HG03460 (cell line): Measurements from ENCODE around the gene DGKB.
"Not testable (repeated sequence)": the region's sequence is repeated elsewhere in the genome, so short reads cannot be mapped to it uniquely, and the experiment has no call there.

Experiments
- ATAC-seq: cut with Tn5 transposase; IDR thresholded peaks from one replicate; pipeline ENCODE4 v1.9.1; 2021; ENCODE audit not compliant: unreplicated experiment

Gene DGKB

GRCh38 chr7:14332155-14332554 lies 570.4 kb downstream of the DGKB start:
- ATAC-seq, result no peak

DNA sequence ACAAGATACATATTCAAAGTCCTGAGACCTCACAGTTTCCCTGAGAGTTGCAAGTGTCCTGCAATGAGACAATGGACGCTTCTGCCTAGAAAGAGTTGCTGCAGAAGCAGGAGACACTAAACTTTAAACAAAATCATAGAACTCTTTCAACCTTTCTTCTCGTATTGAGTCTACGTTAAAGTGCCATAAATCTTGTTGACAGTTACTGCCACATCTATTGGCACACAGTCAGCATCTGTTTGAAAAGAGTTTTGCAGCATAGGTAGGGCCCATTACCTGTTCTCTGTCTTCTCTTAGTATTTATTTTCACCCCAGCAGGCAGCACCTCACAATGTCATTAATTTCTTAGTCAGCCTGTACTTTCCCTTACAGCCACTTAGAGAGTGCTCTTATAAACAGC lies 577.8 kb downstream of the DGKB start:
- no peak for ATAC-seq

DNA sequence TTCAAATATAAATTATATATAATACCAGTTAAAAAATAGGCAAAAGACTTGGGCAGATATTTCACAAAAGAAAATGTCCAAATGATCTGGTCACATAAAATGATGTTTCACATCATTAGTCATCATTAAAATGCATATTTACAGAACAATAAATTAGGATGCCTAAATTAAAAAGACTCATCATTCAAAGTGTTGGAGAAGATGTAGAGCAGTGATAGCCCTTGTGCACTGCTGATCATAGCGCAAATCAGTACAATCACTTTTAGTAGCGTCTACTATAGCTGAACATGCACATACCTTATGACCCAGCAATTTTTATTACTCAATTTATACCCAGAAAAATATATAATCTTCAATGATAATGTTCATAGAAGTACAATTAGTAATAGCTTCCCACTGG lies 579.8 kb downstream of the DGKB start:
- no peak for ATAC-seq

GRCh38 chr7:14321947-14322346 lies 580.6 kb downstream of the DGKB start:
- no peak for ATAC-seq

GRCh38 chr7:14309432-14309831 lies 593.1 kb downstream of the DGKB start:
- no peak for ATAC-seq

DNA sequence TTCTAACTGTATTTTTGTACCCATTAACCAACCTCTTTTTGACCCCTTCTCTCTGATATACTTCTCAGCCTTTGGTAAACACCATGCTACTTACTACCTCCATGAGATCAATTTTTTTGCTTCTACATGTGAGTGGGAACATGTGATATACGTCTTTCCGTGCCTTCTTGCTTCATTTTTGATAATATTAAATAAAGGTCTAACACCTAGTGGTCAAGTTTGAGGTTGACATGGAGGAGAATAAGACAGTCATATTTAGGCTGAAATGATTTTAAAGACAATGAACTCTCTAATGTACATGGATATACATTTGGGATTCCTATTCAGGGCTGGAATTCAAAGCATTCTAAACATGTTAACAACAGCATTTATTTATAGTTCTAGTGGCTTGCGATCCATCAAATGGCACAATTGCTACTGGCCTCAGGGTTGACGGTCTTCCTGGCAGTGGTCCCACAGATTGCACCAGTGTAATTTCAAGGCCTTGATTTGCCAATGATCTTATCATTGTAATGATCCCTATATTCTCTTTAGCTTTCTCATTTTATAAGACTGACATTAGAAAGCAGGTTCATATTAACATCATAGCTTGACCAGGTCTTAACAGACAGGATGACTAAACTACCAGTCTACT lies 597.2 kb downstream of the DGKB start:
- ATAC-seq, result no peak

- no peak for ATAC-seq
Measured at GRCh38 chr7:14303536-14303935, 599.0 kb downstream of the DGKB start.

- ATAC-seq, result no peak
Measured at GRCh38 chr7:14294637-14295036, 607.9 kb downstream of the DGKB start.

DNA sequence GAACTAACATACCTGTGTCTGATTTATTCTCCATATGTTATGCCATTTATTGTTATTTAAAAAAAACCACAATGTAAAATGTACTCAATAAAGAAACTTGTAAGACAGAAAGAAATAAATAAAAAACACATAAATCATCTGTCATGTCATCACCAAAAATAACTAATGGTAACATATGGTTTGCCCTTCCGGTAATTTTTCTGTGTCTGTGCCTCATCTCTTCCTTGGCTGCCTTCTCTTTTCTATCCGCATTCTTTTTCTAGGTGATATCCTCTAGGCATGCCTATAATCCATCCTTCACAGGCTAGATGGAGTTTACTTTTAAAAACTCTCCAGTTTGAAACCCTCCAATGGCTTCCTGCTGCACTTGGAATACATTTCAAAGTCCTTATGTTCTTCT lies 609.1 kb downstream of the DGKB start:
- ATAC-seq, result no peak

DNA sequence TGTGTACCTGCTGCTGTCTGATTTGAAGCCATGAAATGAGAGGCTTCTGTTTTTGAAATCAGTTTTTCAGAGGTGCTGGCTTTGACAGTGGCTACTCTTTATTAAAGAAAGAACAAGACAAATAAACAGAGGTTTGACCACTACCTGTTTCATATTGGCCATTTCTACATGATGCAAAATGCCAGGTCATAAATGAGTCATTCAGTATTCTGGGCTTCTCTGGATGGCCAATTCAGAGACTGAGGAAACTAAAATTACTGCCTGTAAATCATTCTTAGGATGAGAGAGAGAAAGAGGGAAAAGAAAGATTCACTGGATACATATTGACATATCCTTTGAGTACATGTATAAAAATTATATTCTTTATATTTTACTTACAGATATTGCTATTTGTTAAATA lies 609.8 kb downstream of the DGKB start:
- ATAC-seq, result no peak

- ATAC-seq, result no peak
Measured at GRCh38 chr7:14289957-14290356, 612.6 kb downstream of the DGKB start.

- ATAC-seq, result no peak
Measured at GRCh38 chr7:14288701-14289100, 613.9 kb downstream of the DGKB start.

DNA sequence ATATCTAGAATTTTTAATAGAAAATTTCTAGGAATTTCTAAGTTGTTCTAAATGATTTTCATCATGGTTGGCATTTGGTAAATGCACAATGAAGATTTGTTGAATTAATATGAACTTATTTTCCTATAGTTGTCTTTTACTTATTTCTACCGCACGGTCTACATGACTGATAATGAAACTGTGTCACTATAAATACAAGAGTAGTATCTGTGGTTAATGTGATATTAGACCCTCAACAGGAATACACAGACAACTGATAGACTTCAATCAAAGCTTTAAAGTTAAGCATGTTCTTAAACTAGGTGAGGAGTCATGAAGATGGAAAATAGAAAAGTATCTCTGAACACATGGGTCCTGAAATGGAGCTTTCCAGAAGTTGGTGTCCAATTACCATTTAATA lies 615.2 kb downstream of the DGKB start:
- no peak for ATAC-seq

DNA sequence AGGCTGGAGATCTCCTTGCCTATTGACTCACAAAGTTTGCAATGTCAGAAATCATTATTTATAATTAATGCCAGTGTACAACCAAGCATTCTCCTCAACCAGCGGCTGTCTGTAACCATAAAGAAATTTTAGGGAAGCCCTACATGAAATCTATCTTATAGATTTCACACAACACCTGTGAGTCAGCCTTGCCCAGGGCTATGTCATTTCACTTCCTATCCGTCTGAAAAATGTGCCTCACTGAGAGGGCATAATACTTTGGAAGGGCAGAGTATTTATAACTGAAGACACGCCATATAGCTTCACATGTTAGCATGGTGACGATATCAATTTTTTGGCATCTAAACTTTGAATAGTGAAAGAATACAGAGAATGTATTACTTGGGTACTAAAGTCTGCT lies 616.5 kb downstream of the DGKB start:
- no peak for ATAC-seq

- ATAC-seq, result not testable (repeated sequence)
Measured at GRCh38 chr7:14279065-14279871, 623.3 kb downstream of the DGKB start.

DNA sequence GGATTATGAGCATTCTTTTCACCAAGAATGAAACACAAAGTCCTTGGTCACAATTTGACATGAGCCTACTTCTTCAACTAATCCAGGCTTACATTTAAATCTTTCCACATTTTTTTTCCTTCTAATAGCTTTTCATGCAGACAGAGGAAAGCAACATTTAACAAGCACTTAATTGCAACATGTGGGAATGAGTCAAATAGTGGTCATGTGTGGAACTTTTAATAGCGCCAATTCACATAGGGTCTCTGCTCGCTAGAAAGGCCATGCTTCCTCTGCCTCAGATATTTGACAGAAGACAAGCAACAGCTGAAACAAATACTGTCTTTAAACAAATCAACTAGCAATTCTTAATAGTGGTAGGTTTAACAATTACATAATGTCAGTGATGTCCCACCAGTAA lies 627.2 kb downstream of the DGKB start:
- ATAC-seq, result no peak

DNA sequence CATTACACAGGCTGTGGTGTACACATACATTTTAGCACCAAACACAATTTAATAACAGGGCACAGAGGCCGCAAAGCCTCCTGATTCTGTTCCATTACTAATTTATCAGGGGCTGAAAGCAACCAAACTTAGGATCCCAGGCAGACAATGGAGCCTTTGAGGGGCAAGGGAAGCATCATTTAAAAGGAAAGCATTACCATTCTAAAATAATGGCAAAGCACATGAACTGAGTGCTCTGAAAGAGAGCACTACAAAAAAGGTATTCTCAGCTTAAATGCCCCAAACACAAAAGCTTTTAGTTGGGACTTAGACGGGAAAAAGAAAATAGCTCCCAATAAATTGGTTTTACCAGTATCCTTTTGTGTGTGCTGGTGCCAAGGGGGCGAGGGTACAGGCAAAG lies 631.1 kb downstream of the DGKB start:
- no peak for ATAC-seq

- ATAC-seq, result no peak
Measured at GRCh38 chr7:14270099-14270498, 632.5 kb downstream of the DGKB start.

- no peak for ATAC-seq
Measured at GRCh38 chr7:14260011-14260410, 642.5 kb downstream of the DGKB start.

DNA sequence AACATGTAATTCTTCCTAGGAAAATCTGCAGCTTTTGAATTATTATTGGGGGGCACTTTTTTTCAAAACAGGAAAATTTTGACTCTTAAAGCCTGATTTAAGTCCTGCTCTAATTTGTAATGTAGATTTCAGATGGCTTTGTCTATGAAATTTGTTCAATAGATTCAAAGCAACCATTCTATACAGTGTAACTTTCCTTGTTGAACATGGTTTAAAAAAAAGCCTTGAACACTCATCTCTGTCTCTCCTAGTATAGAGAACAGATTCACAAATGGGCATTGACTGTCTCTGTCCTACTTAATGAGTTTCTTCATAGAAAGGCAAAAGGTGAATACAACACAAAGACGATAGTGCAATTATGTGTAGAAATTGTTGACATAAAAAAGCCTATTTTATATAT lies 643.7 kb downstream of the DGKB start:
- ATAC-seq, result no peak

DNA sequence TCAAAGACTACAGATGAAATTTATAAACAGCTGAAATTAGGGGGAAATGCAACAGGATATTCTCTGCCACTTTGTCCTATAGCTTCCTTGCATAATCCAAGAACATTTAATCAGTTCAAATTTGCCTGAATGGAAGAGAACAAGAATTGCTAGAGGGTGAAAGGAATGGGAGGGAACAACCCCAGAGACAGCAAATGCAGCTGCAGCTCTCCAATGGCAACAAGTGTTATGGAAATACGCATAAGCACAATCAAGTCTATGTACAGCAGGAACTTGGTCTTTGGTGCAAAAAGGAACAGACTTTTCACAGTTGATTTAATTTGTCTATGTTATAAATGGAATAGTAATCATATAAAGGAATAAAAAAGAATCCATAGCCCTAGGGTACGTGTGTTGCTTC lies 644.1 kb downstream of the DGKB start:
- no peak for ATAC-seq

DNA sequence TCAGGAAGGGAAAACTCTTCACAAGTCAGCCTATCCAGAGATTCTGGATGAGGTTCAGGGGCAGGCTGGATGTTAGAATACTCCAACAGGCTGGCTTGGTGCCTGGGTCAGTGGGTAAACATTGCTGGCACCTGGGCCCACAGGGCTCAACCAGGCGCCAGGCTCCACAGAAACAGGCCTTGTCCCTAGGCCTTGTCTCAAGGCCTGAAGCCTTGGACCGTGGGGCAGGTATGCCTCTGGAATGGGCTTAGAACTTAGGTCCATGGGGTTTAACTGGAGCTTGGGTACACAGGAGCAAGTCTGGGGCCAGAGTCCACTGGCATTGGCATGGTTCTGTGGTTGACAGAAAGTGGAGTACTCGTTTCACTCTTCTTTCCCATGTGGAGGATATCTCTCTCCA lies 650.1 kb downstream of the DGKB start:
- no peak for ATAC-seq

GRCh38 chr7:14242175-14242574 lies 660.4 kb downstream of the DGKB start:
- no peak for ATAC-seq
